NCI-H748 (cell line): Measurements from ENCODE around the gene GRAMD4.
"Not testable (repeated sequence)": the region's sequence is repeated elsewhere in the genome, so short reads cannot be mapped to it uniquely, and the experiment has no call there.

Source experiments
- DNase-seq: peaks from one replicate; lab custom pipeline; 2025; ENCODE audit not compliant: unreplicated experiment; lab: John Stamatoyannopoulos, UW

Gene GRAMD4

DNA sequence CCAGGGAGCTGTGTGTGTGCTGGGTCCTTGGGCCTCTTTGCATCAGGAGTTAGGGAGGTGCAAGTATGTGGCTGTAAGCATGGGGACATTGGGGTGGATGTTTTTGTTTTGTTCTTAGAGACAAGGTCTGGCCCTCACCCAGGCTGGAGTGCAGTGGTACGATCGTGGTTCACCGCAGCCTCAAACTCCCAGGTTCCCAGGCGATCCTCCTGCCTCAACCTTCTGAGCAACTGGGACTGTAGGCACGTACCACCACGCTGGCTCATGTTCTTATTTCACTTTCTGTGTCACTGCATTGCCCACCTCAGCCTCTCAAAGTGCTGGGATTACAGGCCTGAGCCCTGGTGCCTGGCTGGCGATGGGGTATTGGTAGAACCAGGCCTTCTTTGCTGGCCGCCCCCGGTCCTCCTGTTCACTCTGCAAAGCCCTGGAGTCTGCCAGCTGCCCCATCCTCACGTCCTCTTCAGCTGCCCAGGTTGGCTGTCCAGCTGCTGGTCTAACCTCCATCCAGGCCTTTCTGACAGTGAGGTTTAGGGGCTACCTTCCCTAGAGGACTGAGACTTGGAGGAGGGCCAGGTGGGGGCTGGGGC is 851 bp upstream of the GRAMD4 start:
- no peak for DNase-seq

- DNase-seq: no peak
These were observed 529 bp downstream of the GRAMD4 start for GRCh38 chr22:46620588-46621242.

DNA sequence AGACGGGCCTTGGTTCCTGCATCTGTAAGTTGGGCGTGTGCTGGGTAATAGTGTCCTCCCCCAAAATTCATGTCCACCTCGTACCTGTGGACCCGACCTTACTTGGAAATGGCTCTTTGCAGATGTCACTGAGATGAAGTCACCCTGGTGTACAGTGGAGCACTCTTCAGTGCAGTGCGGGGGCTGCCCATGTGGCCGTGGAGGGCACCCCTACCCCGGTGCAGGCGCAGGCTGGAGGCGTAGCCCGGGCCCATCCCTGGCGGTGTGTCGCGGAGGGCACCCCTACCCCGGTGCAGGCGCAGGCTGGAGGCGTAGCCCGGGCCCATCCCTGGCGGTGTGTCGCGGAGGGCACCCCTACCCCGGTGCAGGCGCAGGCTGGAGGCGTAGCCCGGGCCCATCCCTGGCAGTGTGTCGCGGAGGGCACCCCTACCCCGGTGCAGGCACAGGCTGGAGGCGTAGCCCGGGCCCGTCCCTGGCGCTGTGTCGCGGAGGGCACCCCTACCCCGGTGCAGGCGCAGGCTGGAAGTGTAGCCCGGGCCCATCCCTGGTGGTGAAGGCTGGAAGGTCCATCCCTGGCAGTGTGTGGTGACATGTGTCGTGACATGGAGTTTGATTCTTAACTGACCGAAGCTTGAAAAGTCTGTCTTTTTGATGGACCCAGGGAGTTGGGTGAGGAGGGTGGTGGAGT is 1.2 kb downstream of the GRAMD4 start:
- DNase-seq: not testable (repeated sequence)

GRCh38 chr22:46622081-46622521 is 1.9 kb downstream of the GRAMD4 start:
- DNase-seq: no peak

GRCh38 chr22:46625113-46625842 is 5.1 kb downstream of the GRAMD4 start:
- no peak for DNase-seq

GRCh38 chr22:46625843-46626349 is 5.7 kb downstream of the GRAMD4 start:
- no peak for DNase-seq

DNA sequence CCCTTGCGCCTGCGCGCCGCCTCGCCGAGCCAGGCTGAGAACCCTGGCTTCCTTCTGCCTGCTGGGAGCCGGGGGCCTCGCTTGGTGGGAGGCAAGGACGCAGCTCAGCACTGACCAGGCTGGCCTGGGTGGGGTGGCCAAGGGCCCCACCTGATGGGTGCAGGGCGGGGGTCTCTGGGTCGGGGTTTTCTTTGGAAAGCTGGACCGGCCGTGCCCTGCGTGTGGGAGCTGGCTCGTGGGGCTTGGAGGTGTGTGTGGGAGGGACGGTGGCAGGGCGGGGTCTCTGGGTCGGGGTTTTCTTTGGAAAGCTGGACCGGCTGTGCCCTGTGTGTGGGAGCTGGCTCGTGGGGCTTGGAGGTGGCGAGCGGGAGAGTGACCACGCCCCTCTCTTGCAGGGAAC is 6.2 kb downstream of the GRAMD4 start:
- no peak for DNase-seq

- DNase-seq: no peak
These were observed 7.0 kb downstream of the GRAMD4 start for GRCh38 chr22:46626911-46627805.

- no peak for DNase-seq
These were observed 7.8 kb downstream of the GRAMD4 start for GRCh38 chr22:46627806-46628482.

- no peak for DNase-seq
These were observed 8.6 kb downstream of the GRAMD4 start for GRCh38 chr22:46628756-46629155.

GRCh38 chr22:46629291-46629690 is 9.1 kb downstream of the GRAMD4 start:
- no peak for DNase-seq

- no peak for DNase-seq
These were observed 10.9 kb downstream of the GRAMD4 start for GRCh38 chr22:46631113-46631512.

DNA sequence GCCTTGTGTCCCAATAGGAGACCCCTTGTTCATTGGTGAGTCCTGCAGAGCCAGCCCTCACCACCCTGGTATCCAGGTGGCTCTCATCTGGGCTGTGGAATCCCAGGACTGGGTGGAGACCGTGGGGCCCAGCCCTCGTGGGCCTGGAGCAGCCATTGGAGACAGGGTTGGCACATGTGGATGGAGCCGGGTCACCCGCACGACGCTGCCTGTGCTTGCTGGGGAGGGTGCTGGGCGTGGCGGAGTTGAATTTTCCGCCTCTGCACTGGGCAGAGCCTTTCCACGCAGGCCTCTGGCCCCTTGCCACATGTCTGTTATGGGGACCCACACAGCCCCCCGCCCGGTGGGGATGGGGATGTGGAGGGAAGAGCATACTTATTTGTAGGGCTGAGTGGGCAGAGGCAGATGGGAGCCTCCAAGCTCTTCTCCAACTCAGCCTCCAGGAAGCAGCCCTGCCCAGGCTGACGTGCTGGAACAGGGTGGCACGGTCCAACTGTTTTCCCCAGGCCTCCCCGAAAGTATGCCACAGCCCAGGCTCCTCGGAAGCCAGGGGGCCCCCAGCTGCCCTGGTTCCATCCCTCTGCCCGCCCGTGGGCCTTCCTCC is 12.6 kb downstream of the GRAMD4 start:
- no peak for DNase-seq

GRCh38 chr22:46633334-46633890 is 13.2 kb downstream of the GRAMD4 start:
- DNase-seq: no peak

GRCh38 chr22:46634011-46634699 is 14.0 kb downstream of the GRAMD4 start:
- DNase-seq: no peak

GRCh38 chr22:46634973-46635685 is 14.9 kb downstream of the GRAMD4 start:
- DNase-seq: not testable (repeated sequence)

GRCh38 chr22:46635756-46636155 is 15.6 kb downstream of the GRAMD4 start:
- DNase-seq: no peak
